IMR-90 (cell line): ENCODE results near the gene DDAH2.

Experiments
- BHLHE40 ChIP-seq: fragments of 150-350 bp; IDR thresholded peaks from 2 replicates; pipeline ENCODE4 v1.6.1; 2016; ENCODE audit warnings: mild to moderate bottlenecking, low read depth, low read length
- CEBPB ChIP-seq: IDR thresholded peaks from 2 replicates; pipeline ENCODE4 v1.6.1; 2012; ENCODE audit warnings: low read depth, low read length, improper control_type of control experiment
- CHD1 ChIP-seq: IDR thresholded peaks from 2 replicates; pipeline ENCODE4 v1.6.1; 2012; ENCODE audit warnings: low read depth, low read length, improper control_type of control experiment
- MAFK ChIP-seq: IDR thresholded peaks from 2 replicates; pipeline ENCODE4 v1.6.1; 2012; ENCODE audit warnings: low read depth, low read length, improper control_type of control experiment
- MXI1 ChIP-seq: IDR thresholded peaks from 2 replicates; pipeline ENCODE4 v1.6.1; 2012; ENCODE audit warnings: low read depth, mild to moderate bottlenecking, low read length, moderate library complexity, borderline replicate concordance
- NFE2L2 ChIP-seq: fragments of 150-350 bp; IDR thresholded peaks from 2 replicates; pipeline ENCODE4 v1.6.1; 2016; ENCODE audit warnings: low read depth, mild to moderate bottlenecking, low read length
- POLR2A ChIP-seq: IDR thresholded peaks from 2 replicates; pipeline ENCODE4 v1.6.1; 2012; ENCODE audit warnings: mild to moderate bottlenecking, low read depth, low read length
- RAD21 ChIP-seq: IDR thresholded peaks from 2 replicates; pipeline ENCODE4 v1.6.1; 2012; ENCODE audit warnings: low read length, improper control_type of control experiment
- RCOR1 ChIP-seq: IDR thresholded peaks from 2 replicates; pipeline ENCODE4 v1.6.1; 2012; ENCODE audit warnings: mild to moderate bottlenecking, low read length, improper control_type of control experiment; ENCODE audit not compliant: insufficient replicate concordance
- SMC3 ChIP-seq: fragments of 150-350 bp; IDR thresholded peaks from 2 replicates; pipeline ENCODE4 v1.6.1; 2016; ENCODE audit warnings: low read depth, mild to moderate bottlenecking, antibody characterized with exemption, low read length, moderate library complexity
- TF ChIP-seq, protein P1 (sequence below): fragments of 150-350 bp; IDR thresholded peaks from 2 replicates; pipeline ENCODE4 v1.6.1; 2017; ENCODE audit warnings: mild to moderate bottlenecking, antibody characterized with exemption, low read length, low read depth
- TF ChIP-seq, protein P2 (sequence below): conservative IDR thresholded peaks from 2 replicates; pipeline ENCODE4 v1.5.1; 2012; ENCODE audit warnings: mild to moderate bottlenecking, low read depth, low read length, improper control_type of control experiment

DNA sequence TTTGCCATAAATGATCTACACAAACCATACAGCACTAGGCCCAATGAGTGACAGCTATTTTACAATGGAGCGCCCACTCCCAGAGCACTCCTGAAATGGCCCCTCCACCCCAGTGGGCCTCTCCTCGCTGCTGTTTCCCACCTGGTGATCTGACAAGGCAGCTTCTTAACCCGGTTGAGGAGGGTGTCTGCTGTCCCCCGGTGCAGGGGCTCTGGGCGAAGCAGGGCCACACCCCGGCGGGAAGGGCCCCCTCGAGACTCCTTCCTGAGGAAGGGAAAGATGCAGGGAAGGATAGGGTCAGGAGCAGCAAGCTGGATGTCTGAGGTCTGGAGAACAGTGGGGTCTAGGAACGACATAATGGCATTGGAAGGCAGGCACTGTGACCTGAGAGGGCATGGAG lies 36.2 kb downstream of the DDAH2 start:
- TF ChIP-seq, protein P1, sequence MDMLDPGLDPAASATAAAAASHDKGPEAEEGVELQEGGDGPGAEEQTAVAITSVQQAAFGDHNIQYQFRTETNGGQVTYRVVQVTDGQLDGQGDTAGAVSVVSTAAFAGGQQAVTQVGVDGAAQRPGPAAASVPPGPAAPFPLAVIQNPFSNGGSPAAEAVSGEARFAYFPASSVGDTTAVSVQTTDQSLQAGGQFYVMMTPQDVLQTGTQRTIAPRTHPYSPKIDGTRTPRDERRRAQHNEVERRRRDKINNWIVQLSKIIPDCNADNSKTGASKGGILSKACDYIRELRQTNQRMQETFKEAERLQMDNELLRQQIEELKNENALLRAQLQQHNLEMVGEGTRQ, result no peak
- TF ChIP-seq, protein P2, sequence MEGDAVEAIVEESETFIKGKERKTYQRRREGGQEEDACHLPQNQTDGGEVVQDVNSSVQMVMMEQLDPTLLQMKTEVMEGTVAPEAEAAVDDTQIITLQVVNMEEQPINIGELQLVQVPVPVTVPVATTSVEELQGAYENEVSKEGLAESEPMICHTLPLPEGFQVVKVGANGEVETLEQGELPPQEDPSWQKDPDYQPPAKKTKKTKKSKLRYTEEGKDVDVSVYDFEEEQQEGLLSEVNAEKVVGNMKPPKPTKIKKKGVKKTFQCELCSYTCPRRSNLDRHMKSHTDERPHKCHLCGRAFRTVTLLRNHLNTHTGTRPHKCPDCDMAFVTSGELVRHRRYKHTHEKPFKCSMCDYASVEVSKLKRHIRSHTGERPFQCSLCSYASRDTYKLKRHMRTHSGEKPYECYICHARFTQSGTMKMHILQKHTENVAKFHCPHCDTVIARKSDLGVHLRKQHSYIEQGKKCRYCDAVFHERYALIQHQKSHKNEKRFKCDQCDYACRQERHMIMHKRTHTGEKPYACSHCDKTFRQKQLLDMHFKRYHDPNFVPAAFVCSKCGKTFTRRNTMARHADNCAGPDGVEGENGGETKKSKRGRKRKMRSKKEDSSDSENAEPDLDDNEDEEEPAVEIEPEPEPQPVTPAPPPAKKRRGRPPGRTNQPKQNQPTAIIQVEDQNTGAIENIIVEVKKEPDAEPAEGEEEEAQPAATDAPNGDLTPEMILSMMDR, result no peak
- no peak for TF ChIP-seq MXI1
- TF ChIP-seq RAD21, result no peak
- no peak for TF ChIP-seq CEBPB
- no peak for TF ChIP-seq CHD1
- TF ChIP-seq POLR2A, result no peak
- no peak for TF ChIP-seq BHLHE40
- TF ChIP-seq RCOR1, result no peak
- TF ChIP-seq SMC3, result no peak
- no peak for TF ChIP-seq MAFK
- TF ChIP-seq NFE2L2, result no peak
